H9 (cell line): Measurements from ENCODE around the gene RAB31. TPM values are rescaled to one million over a fixed set of nuclear protein-coding genes. Genes with fewer than 3 reads are reported as not detected.

ENCODE experiments used
- DNase-seq: peaks from one replicate; pipeline ENCODE4 v3.0.0-alpha.2; 2017
- H2AFZ ChIP-seq: one replicate; pipeline ENCODE4 v1.6.1; 2013; ENCODE audit warnings: mild to moderate bottlenecking, low read length, control low read depth, moderate library complexity
- H2AK5ac ChIP-seq: 2 replicates; pipeline ENCODE4 v1.6.1; 2013; ENCODE audit warnings: low read length, control low read depth, mixed read lengths; ENCODE audit not compliant: insufficient read length
- H2BK120ac ChIP-seq: one replicate; pipeline ENCODE4 v1.6.1; 2013; ENCODE audit warnings: low read depth, mild to moderate bottlenecking, low read length, control low read depth, inconsistent platforms; ENCODE audit not compliant: poor library complexity, severe bottlenecking
- H2BK12ac ChIP-seq: 2 replicates; pipeline ENCODE4 v1.6.1; 2013; ENCODE audit warnings: low read length, control low read depth, mixed read lengths, low read depth; ENCODE audit not compliant: insufficient read length
- H2BK15ac ChIP-seq: 2 replicates; pipeline ENCODE4 v1.6.1; 2013; ENCODE audit warnings: low read depth, low read length, control low read depth
- H2BK20ac ChIP-seq: one replicate; pipeline ENCODE4 v1.6.1; 2013; ENCODE audit warnings: low read depth, mild to moderate bottlenecking, low read length, control low read depth, inconsistent platforms; ENCODE audit not compliant: poor library complexity, severe bottlenecking
- H2BK5ac ChIP-seq: 2 replicates; pipeline ENCODE4 v1.6.1; 2013; ENCODE audit warnings: low read length, control low read depth, mixed read lengths; ENCODE audit not compliant: insufficient read length
- H3K14ac ChIP-seq: 2 replicates; pipeline ENCODE4 v1.6.1; 2013; ENCODE audit warnings: low read length, control low read depth; ENCODE audit not compliant: insufficient read depth
- H3K18ac ChIP-seq: 2 replicates; pipeline ENCODE4 v1.6.1; 2013; ENCODE audit warnings: low read depth, mild to moderate bottlenecking, mixed read lengths, low read length, control low read depth; ENCODE audit not compliant: insufficient read length
- H3K23ac ChIP-seq: 2 replicates; pipeline ENCODE4 v1.6.1; 2013; ENCODE audit warnings: low read length, control low read depth, mixed read lengths, low read depth; ENCODE audit not compliant: insufficient read length
- H3K23me2 ChIP-seq: 2 replicates; pipeline ENCODE4 v1.6.1; 2013; ENCODE audit warnings: low read depth, mild to moderate bottlenecking, mixed read lengths, low read length, control low read depth; ENCODE audit not compliant: insufficient read length, poor library complexity, severe bottlenecking
- H3K27ac ChIP-seq: 2 replicates; pipeline ENCODE4 v1.5.1; 2013; ENCODE audit warnings: low read length, control low read depth, mixed read lengths, low read depth; ENCODE audit not compliant: insufficient read length
- H3K27me3 ChIP-seq: 2 replicates; pipeline ENCODE4 v1.6.1; 2013; ENCODE audit warnings: low read length, control low read depth, inconsistent platforms; ENCODE audit not compliant: insufficient read depth
- H3K4ac ChIP-seq: 2 replicates; pipeline ENCODE4 v1.6.1; 2013; ENCODE audit warnings: low read depth, mild to moderate bottlenecking, control low read depth, inconsistent platforms, low read length, moderate library complexity
- H3K4me1 ChIP-seq: 2 replicates; pipeline ENCODE4 v1.6.1; 2013; ENCODE audit warnings: low read length, control low read depth, inconsistent platforms; ENCODE audit not compliant: insufficient read depth
- H3K4me2 ChIP-seq: 2 replicates; pipeline ENCODE4 v1.6.1; 2013; ENCODE audit warnings: low read length, control low read depth, mixed read lengths; ENCODE audit not compliant: insufficient read length, insufficient read depth
- H3K56ac ChIP-seq: 2 replicates; pipeline ENCODE4 v1.6.1; 2013; ENCODE audit warnings: low read depth, mild to moderate bottlenecking, mixed read lengths, low read length, control low read depth; ENCODE audit not compliant: insufficient read length
- H3K79me1 ChIP-seq: 2 replicates; pipeline ENCODE4 v1.6.1; 2013; ENCODE audit warnings: low read depth, mild to moderate bottlenecking, moderate library complexity, low read length, control low read depth, inconsistent platforms; ENCODE audit not compliant: insufficient read depth, poor library complexity, severe bottlenecking
- H3K79me2 ChIP-seq: 2 replicates; pipeline ENCODE4 v1.6.1; 2013; ENCODE audit warnings: low read length, control low read depth, inconsistent platforms; ENCODE audit not compliant: insufficient read depth
- H3K9ac ChIP-seq: 2 replicates; pipeline ENCODE4 v1.6.1; 2013; ENCODE audit warnings: low read length, control low read depth, mixed read lengths; ENCODE audit not compliant: insufficient read length; ENCODE audit errors: extremely low read depth
- H3K9me3 ChIP-seq: one replicate; pipeline ENCODE4 v1.6.1; 2013; ENCODE audit warnings: low read depth, low read length, inconsistent platforms; ENCODE audit not compliant: control insufficient read depth
- H3T11ph ChIP-seq: one replicate; pipeline ENCODE4 v1.6.1; 2013; ENCODE audit warnings: mild to moderate bottlenecking, low read length, control low read depth, inconsistent platforms
- H4K20me1 ChIP-seq: one replicate; pipeline ENCODE4 v1.6.1; 2013; ENCODE audit not compliant: control insufficient read depth, insufficient read length, insufficient read depth
- H4K5ac ChIP-seq: 2 replicates; pipeline ENCODE4 v1.6.1; 2013; ENCODE audit warnings: low read depth, mild to moderate bottlenecking, mixed read lengths, low read length, control low read depth; ENCODE audit not compliant: insufficient read length
- H4K8ac ChIP-seq: replicated peaks from 2 replicates; pipeline ENCODE4 v1.6.1; 2013; ENCODE audit warnings: low read length, control low read depth, mixed read lengths, low read depth; ENCODE audit not compliant: insufficient read length
- H4K91ac ChIP-seq: 2 replicates; pipeline ENCODE4 v1.6.1; 2013; ENCODE audit warnings: low read depth, mild to moderate bottlenecking, moderate library complexity, mixed read lengths, low read length, control low read depth; ENCODE audit not compliant: insufficient read length
- H3K27ac Mint-ChIP-seq, 3 experiments: 2 replicates in 2 of 3; 3 replicates in 1 of 3; pipeline ENCODE4 v1.8.0; 2020 to 2021; ENCODE audit warnings: mixed read lengths in 3 of 3, mild to moderate bottlenecking in 1 of 3, moderate library complexity in 1 of 3
- H3K27me3 Mint-ChIP-seq: 2 replicates; pipeline ENCODE4 v1.8.0; 2021; ENCODE audit warnings: low read depth, mild to moderate bottlenecking, moderate library complexity, mixed read lengths
- H3K36me3 Mint-ChIP-seq, 3 experiments: 2 replicates in 2 of 3; 3 replicates in 1 of 3; pipeline ENCODE4 v1.8.0; 2020 to 2021; ENCODE audit warnings: low read depth in 3 of 3, mixed read lengths in 3 of 3; ENCODE audit not compliant: insufficient read depth in 1 of 3
- H3K4me1 Mint-ChIP-seq, 2 experiments: 2 replicates each; pipeline ENCODE4 v1.8.0; 2020; ENCODE audit warnings: mixed read lengths in 2 of 2
- H3K4me3 Mint-ChIP-seq, 2 experiments: 2 replicates in 1 of 2; 3 replicates in 1 of 2; pipeline ENCODE4 v1.8.0; 2020 to 2021; ENCODE audit warnings: mild to moderate bottlenecking in 2 of 2, mixed read lengths in 2 of 2, moderate library complexity in 1 of 2
- H3K9me3 Mint-ChIP-seq, 2 experiments: 2 replicates in 1 of 2; 3 replicates in 1 of 2; pipeline ENCODE4 v1.8.0; 2020; ENCODE audit warnings: mild to moderate bottlenecking in 2 of 2, mixed read lengths in 2 of 2, moderate library complexity in 1 of 2
- WGBS: extraction: QIAGEN DNeasy Blood & Tissue Kit; methylation state at CpG from one replicate; pipeline ENCODE4 v1.1.7; 2013; ENCODE audit warnings: missing lambda C conversion rate, low lambda C conversion rate, mixed read lengths; ENCODE audit not compliant: insufficient read length; ENCODE audit errors: extremely low coverage; 5-methylcytosine and 5-hydroxymethylcytosine counted together
- total RNA-seq: library from RNA; stranded (reverse); gene quantifications from 2 replicates; pipeline ENCODE4 v1.2.1, GENCODE V29; 2021
- TF ChIP-seq, protein P1 (sequence below): fragments of 200-600 bp; sonication (generic); conservative IDR thresholded peaks from 3 replicates; pipeline ENCODE4 v1.8.0; 2021; ENCODE audit warnings: antibody characterized with exemption, mild to moderate bottlenecking

Gene RAB31
- total RNA-seq, 1 experiment from 2014 or later: 22.4 TPM

- Mint-ChIP-seq H3K4me3 (no peak overlapping the region), H3K27ac (no peak overlapping the region), H3K36me3 (no peaks in the 10 kb centered on the region; a peak in 1 of 7 replicates), H3K27me3 (no peaks in the 10 kb centered on the region), H3K4me1 (0 out of 4 replicates have a peak, but pooled peaks cover 0 to 2% of the 10 kb centered on the region in 2 experiments), H3K9me3 (no peaks in the 10 kb centered on the region; a peak in 1 of 5 replicates)
- Histone ChIP-seq H3K9me3 (no peaks in the 10 kb centered on the region), H4K5ac (no peak overlapping the region), H3K4me2 (no peak overlapping the region), H2BK15ac (no peak overlapping the region), H3K18ac (no peak overlapping the region), H3K4me1 (no peaks in the 10 kb centered on the region), H2BK20ac (no peak overlapping the region), H3K4ac (no peak overlapping the region), H4K91ac (no peak overlapping the region), H3K23ac (no peak overlapping the region), H2AK5ac (no peak overlapping the region), H2BK5ac (no peak overlapping the region), H2BK120ac (no peak overlapping the region), H3K27ac (no peak overlapping the region), H3K79me1 (no peaks in the 10 kb centered on the region), H3K14ac (no peak overlapping the region), H4K8ac (no peak overlapping the region), H3K79me2 (no peaks in the 10 kb centered on the region), H2AFZ (no peak overlapping the region), H4K20me1 (no peaks in the 10 kb centered on the region), H3K9ac (no peak overlapping the region), H3K23me2 (no peaks in the 10 kb centered on the region), H3T11ph (no peak overlapping the region), H3K27me3 (no peaks in the 10 kb centered on the region), H3K56ac (no peak overlapping the region), H2BK12ac (no peak overlapping the region)
- DNase-seq: no peak
- TF ChIP-seq, protein P1, sequence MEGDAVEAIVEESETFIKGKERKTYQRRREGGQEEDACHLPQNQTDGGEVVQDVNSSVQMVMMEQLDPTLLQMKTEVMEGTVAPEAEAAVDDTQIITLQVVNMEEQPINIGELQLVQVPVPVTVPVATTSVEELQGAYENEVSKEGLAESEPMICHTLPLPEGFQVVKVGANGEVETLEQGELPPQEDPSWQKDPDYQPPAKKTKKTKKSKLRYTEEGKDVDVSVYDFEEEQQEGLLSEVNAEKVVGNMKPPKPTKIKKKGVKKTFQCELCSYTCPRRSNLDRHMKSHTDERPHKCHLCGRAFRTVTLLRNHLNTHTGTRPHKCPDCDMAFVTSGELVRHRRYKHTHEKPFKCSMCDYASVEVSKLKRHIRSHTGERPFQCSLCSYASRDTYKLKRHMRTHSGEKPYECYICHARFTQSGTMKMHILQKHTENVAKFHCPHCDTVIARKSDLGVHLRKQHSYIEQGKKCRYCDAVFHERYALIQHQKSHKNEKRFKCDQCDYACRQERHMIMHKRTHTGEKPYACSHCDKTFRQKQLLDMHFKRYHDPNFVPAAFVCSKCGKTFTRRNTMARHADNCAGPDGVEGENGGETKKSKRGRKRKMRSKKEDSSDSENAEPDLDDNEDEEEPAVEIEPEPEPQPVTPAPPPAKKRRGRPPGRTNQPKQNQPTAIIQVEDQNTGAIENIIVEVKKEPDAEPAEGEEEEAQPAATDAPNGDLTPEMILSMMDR: no peak
- no CpG with 5 or more reads among the region's 12 CpGs for WGBS
These were observed 176.5 kb downstream of the RAB31 start for GRCh38 chr18:9884532-9885140.
